ENCODE measurements around the gene USP9X. TPM values are rescaled to one million over a fixed set of nuclear protein-coding genes. Genes with fewer than 3 reads are reported as not detected.

Gene USP9X
- total and polyA plus RNA-seq, 2 of the 8 experiments (the other 6 are each of a cell fraction or from before 2014, with no cell fraction given): 79.2 to 300 TPM

GRCh38 chrX:41067721-41068120 lies 17.5 kb upstream of the USP9X start:
- Histone ChIP-seq H2BK20ac (ENCODE audit: low read length) (no peak overlapping the region), H4K20me1 (replicated peaks in 1 of 2; ENCODE audit: control insufficient read depth in 1 of 2, insufficient read depth in 2 of 2, low read length in 2 of 2) (no peaks in the 10 kb centered on the region), H3K56ac (replicated peaks; ENCODE audit: insufficient read length, low read depth, low read length) (no peak overlapping the region), H3K79me2 (ENCODE audit: control insufficient read depth in 1 of 2, insufficient read depth in 2 of 2, low read length in 2 of 2) (no peaks in the 10 kb centered on the region), H3K4me1 (replicated peaks in 1 of 4; ENCODE audit: control insufficient read depth in 3 of 4, insufficient read depth in 4 of 4, low read length in 3 of 4) (no peaks in the 10 kb centered on the region; a peak in 1 of 7 replicates), H3K23me2 (ENCODE audit: low read depth, low read length) (no peaks in the 10 kb centered on the region), H3K9me3 (ENCODE audit: insufficient read depth in 2 of 2, low read depth in 1 of 2, low read length in 1 of 2) (no peaks in the 10 kb centered on the region), H3K18ac (ENCODE audit: extremely low read depth, low read length) (no peak overlapping the region), H3K9ac (replicated peaks in 1 of 4; ENCODE audit: extremely low read depth in 1 of 4, low read depth in 3 of 4, low read length in 3 of 4) (no peak overlapping the region), H2BK5ac (ENCODE audit: low read depth, low read length) (no peak overlapping the region), H3K14ac (ENCODE audit: insufficient read length) (no peak overlapping the region), H4K8ac (ENCODE audit: extremely low read depth, insufficient read depth, low read length) (no peak overlapping the region), H2AFZ (ENCODE audit: low read length) (no peak overlapping the region), H3K4ac (replicated peaks; ENCODE audit: insufficient read length, low read depth, low read length) (no peak overlapping the region), H4K91ac (replicated peaks; ENCODE audit: insufficient read length, low read length) (no peak overlapping the region), H2AK5ac (ENCODE audit: low read depth, low read length) (no peak overlapping the region), H3K4me2 (ENCODE audit: insufficient read depth in 1 of 2, low read depth in 2 of 2, low read length in 2 of 2) (no peak overlapping the region), H3K36me3 (ENCODE audit: control insufficient read depth in 2 of 4, insufficient read depth in 4 of 4, low read length in 3 of 4) (no peaks in the 10 kb centered on the region), H3K4me3 (ENCODE audit: extremely low read depth in 1 of 4, insufficient read depth in 2 of 4, low read depth in 3 of 4, low read length in 4 of 4) (no peak overlapping the region), H3K23ac (ENCODE audit: insufficient read length) (no peak overlapping the region), H3K79me1 (ENCODE audit: low read depth, low read length) (no peaks in the 10 kb centered on the region), H2BK12ac (ENCODE audit: low read depth, low read length) (no peak overlapping the region), H2BK15ac (ENCODE audit: low read length) (no peak overlapping the region), H4K5ac (ENCODE audit: insufficient read length, low read depth, low read length) (no peak overlapping the region), H3K27me3 (replicated peaks in 1 of 4; ENCODE audit: control insufficient read depth in 3 of 4, extremely low read depth in 1 of 4, insufficient read depth in 3 of 4, low read length in 3 of 4) (no peaks in the 10 kb centered on the region), H2BK120ac (replicated peaks; ENCODE audit: low read depth, low read length) (no peak overlapping the region), H3K27ac (ENCODE audit: low read depth, low read length) (no peak overlapping the region)
- CTCF ChIA-PET (ENCODE audit: partially characterized antibody): no interaction called here
- FAIRE-seq: no peak
- 96% methylated on average over 5 of the region's 5 CpGs; no CpG with 5 or more reads in 1 of the 2 experiments for whole genome bisulfite sequencing, 2 experiments (ENCODE audit: extremely low coverage in 1 of 2, insufficient coverage in 1 of 2, insufficient read length in 1 of 2, insufficient replicate concordance in 2 of 2, low coverage in 1 of 2, low lambda C conversion rate in 2 of 2, missing lambda C conversion rate in 1 of 2)
- TF ChIP-seq POU5F1 (IDR thresholded peaks at IDR 0.05; ENCODE audit: low read depth, low read length): no peak
- TF ChIP-seq YY1 (IDR thresholded peaks at IDR 0.05; ENCODE audit: low read depth, low read length): no peak
- no peak for TF ChIP-seq SP4 (IDR thresholded peaks at IDR 0.05; ENCODE audit: low read length)
- no peak for TF ChIP-seq RBBP5 (IDR thresholded peaks at IDR 0.05; ENCODE audit: borderline replicate concordance, low read depth, low read length)
- no peak for TF ChIP-seq KDM4A (IDR thresholded peaks at IDR 0.05; ENCODE audit: low read depth, low read length, severe bottlenecking)
- TF ChIP-seq RAD21 (IDR thresholded peaks at IDR 0.05 in 1 of 2, conservative IDR thresholded peaks at IDR 0.05 in 1 of 2; ENCODE audit: low read depth in 2 of 2, low read length in 2 of 2): no peak
- no peak for TF ChIP-seq EGR1 (IDR thresholded peaks at IDR 0.05; ENCODE audit: borderline replicate concordance, low read depth, low read length)
- TF ChIP-seq FOSL1 (IDR thresholded peaks at IDR 0.05; ENCODE audit: insufficient read depth, low read depth, low read length): no peak
- TF ChIP-seq BCL11A (IDR thresholded peaks at IDR 0.05; ENCODE audit: low read depth in 2 of 2, low read length in 2 of 2): no peak
- TF ChIP-seq JUND (IDR thresholded peaks at IDR 0.05; ENCODE audit: low read length): no peak
- POLR2A ChIA-PET (ENCODE audit: partially characterized antibody): no interaction called here
- DNase-seq (ENCODE audit: low read depth in 1 of 2, low spot score in 2 of 2): no peak

All from H1 (cell line).